ENCODE measurements around the gene CSF2RB.
A peak's percentile ranks its signal among the peaks of the same experiment; 100 is the strongest.

CSF2RB gene

GRCh38 chr22:36892292-36892691, 21.1 kb upstream of the CSF2RB start:
- DNase-seq, result no peak

GRCh38 chr22:36893262-36893661, 20.2 kb upstream of the CSF2RB start:
- DNase-seq, result no peak

GRCh38 chr22:36894266-36894665, 19.2 kb upstream of the CSF2RB start:
- no peak for DNase-seq

GRCh38 chr22:36897611-36898010, 15.8 kb upstream of the CSF2RB start:
- no peak for DNase-seq

- no peak for DNase-seq
Measured at GRCh38 chr22:36898690-36899089, 14.7 kb upstream of the CSF2RB start.

GRCh38 chr22:36899498-36899897, 13.9 kb upstream of the CSF2RB start:
- DNase-seq, result no peak

- DNase-seq, result no peak
Measured at GRCh38 chr22:36900225-36900624, 13.2 kb upstream of the CSF2RB start.

- DNase-seq, result no peak
Measured at GRCh38 chr22:36900880-36901279, 12.5 kb upstream of the CSF2RB start.

GRCh38 chr22:36901411-36902142, 11.9 kb upstream of the CSF2RB start:
- DNase-seq, result no peak

GRCh38 chr22:36902143-36902926, 11.1 kb upstream of the CSF2RB start:
- DNase-seq, result no peak

- no peak for DNase-seq
Measured at GRCh38 chr22:36904260-36904880, 9.1 kb upstream of the CSF2RB start.

GRCh38 chr22:36907253-36908195, 5.9 kb upstream of the CSF2RB start:
- DNase-seq, result no peak

- no peak for DNase-seq
Measured at GRCh38 chr22:36910461-36910860, 3.0 kb upstream of the CSF2RB start.

- no peak for DNase-seq
Measured at GRCh38 chr22:36911887-36912661, 1.4 kb upstream of the CSF2RB start.

GRCh38 chr22:36912694-36913426, 568 bp upstream of the CSF2RB start:
- DNase-seq, result no peak

- no peak for DNase-seq
Measured at GRCh38 chr22:36914390-36914752, 943 bp downstream of the CSF2RB start.

- no peak for DNase-seq
Measured at GRCh38 chr22:36916034-36916433, 2.6 kb downstream of the CSF2RB start.

- no peak for DNase-seq
Measured at GRCh38 chr22:36918586-36919284, 5.3 kb downstream of the CSF2RB start.

GRCh38 chr22:36921309-36922104, 8.1 kb downstream of the CSF2RB start:
- DNase-seq, result peak; percentile 28 to 78

- no peak for DNase-seq
Measured at GRCh38 chr22:36922105-36922608, 8.7 kb downstream of the CSF2RB start.
